Mesenchymal stem cell (in vitro differentiated cells and primary cell): ENCODE data around the gene POLE3.
"Not testable (repeated sequence)": the region's sequence is repeated elsewhere in the genome, so short reads cannot be mapped to it uniquely, and the experiment has no call there.

ENCODE experiments used
- DNase-seq: peaks from one replicate; pipeline ENCODE4 v3.0.0-alpha.2; 2013
- H2AFZ ChIP-seq: one replicate; pipeline ENCODE4 v1.6.1; 2013; ENCODE audit warnings: low read depth, mild to moderate bottlenecking, control low read depth, inconsistent platforms, low read length, moderate library complexity
- H2AK5ac ChIP-seq: 2 replicates; pipeline ENCODE4 v1.6.1; 2013; ENCODE audit warnings: low read length, moderate library complexity, mild to moderate bottlenecking, inconsistent platforms; ENCODE audit not compliant: severe bottlenecking
- H2BK120ac ChIP-seq: one replicate; pipeline ENCODE4 v1.6.1; 2013; ENCODE audit warnings: low read depth, mild to moderate bottlenecking, inconsistent platforms, low read length, moderate library complexity
- H2BK12ac ChIP-seq, 2 experiments: one replicate each; pipeline ENCODE4 v1.6.1; 2013; ENCODE audit warnings: inconsistent platforms in 2 of 2, low read length in 2 of 2, mild to moderate bottlenecking in 2 of 2, moderate library complexity in 2 of 2, control low read depth in 1 of 2
- H2BK15ac ChIP-seq: one replicate; pipeline ENCODE4 v1.6.1; 2013; ENCODE audit warnings: mild to moderate bottlenecking, low read depth, inconsistent platforms; ENCODE audit not compliant: poor library complexity, severe bottlenecking
- H2BK5ac ChIP-seq: 2 replicates; pipeline ENCODE4 v1.6.1; 2013; ENCODE audit warnings: low read depth, mild to moderate bottlenecking, low read length, control low read depth, inconsistent platforms; ENCODE audit not compliant: poor library complexity, severe bottlenecking
- H3K14ac ChIP-seq, 2 experiments: one replicate each; pipeline ENCODE4 v1.6.1; 2013; ENCODE audit warnings: inconsistent platforms in 2 of 2, low read length in 2 of 2, control low read depth in 1 of 2, mild to moderate bottlenecking in 1 of 2, moderate library complexity in 1 of 2
- H3K18ac ChIP-seq, 2 experiments: one replicate each; pipeline ENCODE4 v1.6.1; 2013; ENCODE audit warnings: inconsistent platforms in 2 of 2, low read length in 2 of 2, control low read depth in 1 of 2, low read depth in 1 of 2, mild to moderate bottlenecking in 1 of 2
- H3K23ac ChIP-seq, 2 experiments: one replicate each; pipeline ENCODE4 v1.6.1; 2013; ENCODE audit warnings: inconsistent platforms in 2 of 2, low read length in 2 of 2, mild to moderate bottlenecking in 2 of 2, moderate library complexity in 2 of 2, control low read depth in 1 of 2
- H3K27ac ChIP-seq: 2 replicates; pipeline ENCODE4 v1.5.1; 2013; ENCODE audit warnings: mild to moderate bottlenecking, moderate library complexity, low read length, control low read depth, inconsistent platforms; ENCODE audit not compliant: poor library complexity, severe bottlenecking
- H3K27me3 ChIP-seq, 2 experiments: 2 replicates each; pipeline versions ENCODE4 v1.6.1 to v1.7.0; 2013; ENCODE audit warnings: low read length in 2 of 2, mild to moderate bottlenecking in 2 of 2, moderate library complexity in 2 of 2, control low read depth in 1 of 2, inconsistent platforms in 1 of 2; ENCODE audit not compliant: control insufficient read depth in 1 of 2, insufficient read depth in 1 of 2
- H3K36me3 ChIP-seq, 2 experiments: 2 replicates each; pipeline versions ENCODE4 v1.6.1 to v1.7.0; 2013; ENCODE audit warnings: low read length in 2 of 2, control low read depth in 1 of 2, inconsistent platforms in 1 of 2, low read depth in 1 of 2, mild to moderate bottlenecking in 1 of 2; ENCODE audit not compliant: insufficient read depth in 2 of 2, control insufficient read depth in 1 of 2
- H3K4ac ChIP-seq, 2 experiments: one replicate each; pipeline ENCODE4 v1.6.1; 2013; ENCODE audit warnings: inconsistent platforms in 2 of 2, low read length in 2 of 2, mild to moderate bottlenecking in 2 of 2, moderate library complexity in 2 of 2, control low read depth in 1 of 2, low read depth in 1 of 2
- H3K4me1 ChIP-seq: 2 replicates; pipeline ENCODE4 v1.6.1; 2013; ENCODE audit warnings: low read depth, low read length, control low read depth; ENCODE audit not compliant: control insufficient read depth, insufficient read depth
- H3K4me2 ChIP-seq: 2 replicates; pipeline ENCODE4 v1.6.1; 2013; ENCODE audit warnings: low read length, mild to moderate bottlenecking, inconsistent platforms; ENCODE audit not compliant: poor library complexity, severe bottlenecking
- H3K4me3 ChIP-seq, 2 experiments: 2 replicates each; pipeline versions ENCODE4 v1.5.1 to v1.7.0; 2013; ENCODE audit warnings: low read length in 2 of 2, mild to moderate bottlenecking in 2 of 2, control low read depth in 1 of 2, low read depth in 1 of 2; ENCODE audit not compliant: insufficient read depth in 1 of 2
- H3K79me1 ChIP-seq: replicated peaks from 2 replicates; pipeline ENCODE4 v1.6.1; 2013; ENCODE audit warnings: mild to moderate bottlenecking, control low read depth, low read length, inconsistent platforms; ENCODE audit not compliant: poor library complexity, severe bottlenecking
- H3K9ac ChIP-seq: 2 replicates; pipeline ENCODE4 v1.7.0; 2013; ENCODE audit warnings: mild to moderate bottlenecking, low read length, moderate library complexity
- H3K9me3 ChIP-seq: 2 replicates; pipeline ENCODE4 v1.7.0; 2013; ENCODE audit warnings: mild to moderate bottlenecking, low read length; ENCODE audit not compliant: control insufficient read depth
- H4K8ac ChIP-seq: one replicate; pipeline ENCODE4 v1.6.1; 2013; ENCODE audit warnings: inconsistent platforms, mild to moderate bottlenecking, low read length, moderate library complexity
- H4K91ac ChIP-seq: one replicate; pipeline ENCODE4 v1.6.1; 2013; ENCODE audit warnings: mild to moderate bottlenecking, low read length, inconsistent platforms
- WGBS: methylation state at CpG from one replicate; pipeline ENCODE4 v1.1.7; 2013; ENCODE audit warnings: mixed read lengths; 5-methylcytosine and 5-hydroxymethylcytosine counted together

Gene POLE3

DNA sequence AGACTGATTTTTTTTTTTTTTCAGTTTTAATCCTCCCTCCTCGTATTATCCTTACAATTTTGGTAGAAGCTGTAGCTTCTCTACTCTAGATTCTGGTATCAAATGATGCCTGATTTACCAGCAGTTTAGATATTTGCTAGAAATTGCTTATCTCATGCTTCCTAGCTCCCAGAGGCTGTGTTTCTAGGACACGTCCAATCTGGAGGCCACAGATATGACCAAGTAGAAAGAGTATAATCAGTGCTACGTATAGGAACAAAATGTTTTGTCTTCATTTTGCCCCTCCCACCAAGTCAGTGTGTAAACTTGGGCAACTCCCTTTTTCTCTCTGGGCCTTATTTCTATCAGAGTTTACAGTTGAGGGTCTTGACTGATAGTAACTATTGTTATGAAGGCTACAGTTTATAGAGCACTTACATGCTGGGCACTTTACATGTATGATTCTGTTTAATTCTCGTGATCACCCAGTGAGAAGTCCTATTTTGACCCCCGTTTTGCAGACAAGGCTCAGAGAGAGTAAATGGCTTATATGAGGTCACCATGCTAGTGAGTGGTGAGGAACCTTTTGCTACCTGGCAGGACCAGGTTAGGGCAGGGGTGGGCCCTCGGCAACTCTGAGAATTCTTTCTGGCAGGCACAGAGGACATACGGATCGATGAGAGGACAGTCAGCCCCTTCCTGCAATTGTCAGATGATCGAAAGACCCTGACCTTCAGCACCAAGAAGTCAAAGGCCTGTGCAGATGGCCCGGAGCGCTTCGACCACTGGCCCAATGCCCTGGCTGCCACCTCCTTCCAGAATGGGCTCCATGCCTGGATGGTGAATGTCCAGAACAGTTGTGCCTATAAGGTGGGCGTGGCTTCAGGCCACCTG, 41.3 kb downstream of the POLE3 start:
- Histone ChIP-seq H3K27me3 (no peaks in the 10 kb centered on the region), H3K4me2 (no peak overlapping the region), H3K36me3 (peaks cover 12 to 18% of the 10 kb centered on the region in 2 experiments), H3K14ac (no peak overlapping the region), H3K4me3 (no peak overlapping the region), H4K8ac (no peak overlapping the region), H2AFZ (no peak overlapping the region), H3K9me3 (no peaks in the 10 kb centered on the region), H3K23ac (no peak overlapping the region), H4K91ac (no peak overlapping the region), H3K18ac (no peak overlapping the region), H2BK5ac (no peak overlapping the region), H2BK15ac (no peak overlapping the region), H2BK12ac (no peak overlapping the region), H3K4ac (no peak overlapping the region), H3K79me1 (peaks cover 10% of the 10 kb centered on the region), H2BK120ac (no peak overlapping the region), H3K27ac (no peak overlapping the region), H3K9ac (no peak overlapping the region), H2AK5ac (no peak overlapping the region), H3K4me1 (no peaks in the 10 kb centered on the region)
- WGBS: 93% methylated on average over 11 of the region's 13 CpGs
- no peak for DNase-seq

DNA sequence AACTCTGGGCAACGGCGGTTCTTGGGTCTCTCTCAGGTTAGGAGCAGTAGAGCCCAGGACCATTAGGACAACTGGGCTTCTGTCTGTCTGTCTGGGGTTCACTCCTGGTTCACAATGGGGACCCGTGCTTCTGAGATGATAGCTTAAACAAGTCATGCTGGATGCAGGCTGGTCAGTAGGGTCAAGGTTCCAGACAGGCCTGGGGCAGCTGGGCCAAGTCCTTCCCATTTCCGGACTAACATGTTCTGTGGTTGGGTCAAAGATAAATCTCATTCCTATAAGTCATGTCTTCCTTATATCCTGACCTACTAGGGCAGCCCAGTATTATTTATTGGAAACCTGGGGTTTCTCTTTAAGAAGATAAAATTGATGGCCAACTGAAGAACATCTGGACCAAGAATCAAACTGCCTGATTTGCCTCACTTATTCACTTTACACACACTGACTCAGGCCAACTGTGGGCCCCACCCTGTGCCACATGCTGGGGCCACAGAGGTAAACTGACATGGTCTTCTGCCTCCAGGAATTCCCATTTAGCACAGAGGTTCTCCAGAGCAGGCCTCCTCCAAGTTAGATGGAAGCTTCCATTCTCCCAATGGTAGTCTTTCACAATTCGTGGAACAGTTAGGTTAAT, 42.0 kb downstream of the POLE3 start:
- H3K79me1 ChIP-seq: peaks cover 3% of the 10 kb centered on the region
- H3K27ac ChIP-seq: no peak overlapping the region
- no peaks in the 10 kb centered on the region for H3K9me3 ChIP-seq
- DNase-seq: no peak
- no peak overlapping the region for H4K8ac ChIP-seq
- no peak overlapping the region for H3K4ac ChIP-seq
- H3K4me3 ChIP-seq: no peak overlapping the region
- H2AK5ac ChIP-seq: no peak overlapping the region
- H3K27me3 ChIP-seq: no peaks in the 10 kb centered on the region
- no peak overlapping the region for H2BK12ac ChIP-seq
- no peak overlapping the region for H3K23ac ChIP-seq
- no peak overlapping the region for H2AFZ ChIP-seq
- no peak overlapping the region for H2BK5ac ChIP-seq
- H3K4me2 ChIP-seq: no peak overlapping the region
- peaks cover 4 to 10% of the 10 kb centered on the region in 2 experiments for H3K36me3 ChIP-seq
- no peak overlapping the region for H3K18ac ChIP-seq
- no peak overlapping the region for H3K9ac ChIP-seq
- H3K4me1 ChIP-seq: no peaks in the 10 kb centered on the region
- no peak overlapping the region for H2BK15ac ChIP-seq
- H3K14ac ChIP-seq: no peak overlapping the region
- WGBS: 93% methylated on average over 4 of the region's 5 CpGs
- no peak overlapping the region for H2BK120ac ChIP-seq
- H4K91ac ChIP-seq: no peak overlapping the region

GRCh38 chr9:113365652-113366051, 44.8 kb downstream of the POLE3 start:
- not testable (repeated sequence) for H3K9ac ChIP-seq, H3K4me1 ChIP-seq, H2BK15ac ChIP-seq, H4K8ac ChIP-seq, H2BK120ac ChIP-seq, H3K36me3 ChIP-seq, H3K4me2 ChIP-seq, H3K79me1 ChIP-seq, H3K27me3 ChIP-seq, H2BK12ac ChIP-seq, DNase-seq, H2AK5ac ChIP-seq, H3K9me3 ChIP-seq, H3K4ac ChIP-seq, H3K4me3 ChIP-seq, H3K14ac ChIP-seq, H3K23ac ChIP-seq, H3K18ac ChIP-seq, H3K27ac ChIP-seq, H4K91ac ChIP-seq, H2AFZ ChIP-seq, H2BK5ac ChIP-seq
- WGBS: 89% methylated on average over 3 of the region's 3 CpGs

DNA sequence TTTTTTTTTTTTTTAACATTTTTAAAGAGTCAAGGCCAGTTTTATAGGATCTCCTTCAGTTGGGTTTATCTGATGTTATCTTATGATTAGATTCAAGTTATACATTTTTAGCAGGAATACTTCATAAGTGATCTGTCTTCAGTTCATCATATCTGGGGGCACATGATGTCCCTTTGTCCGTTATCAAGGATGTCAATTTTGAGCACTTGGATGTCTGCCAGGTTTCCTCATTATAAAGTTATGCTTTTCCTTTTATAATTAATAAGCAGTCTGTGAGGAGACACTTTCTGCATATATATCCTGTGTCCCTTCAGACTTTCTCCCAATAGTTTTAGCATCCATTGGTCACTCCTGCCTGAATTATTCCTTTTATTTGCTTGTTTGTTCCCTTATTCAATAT, 45.5 kb downstream of the POLE3 start:
- no peak overlapping the region for H4K91ac ChIP-seq
- no peaks in the 10 kb centered on the region for H3K27me3 ChIP-seq
- no peak overlapping the region for H3K4ac ChIP-seq
- H3K14ac ChIP-seq: no peak overlapping the region
- no peak overlapping the region for H3K9ac ChIP-seq
- no peak overlapping the region for H2AK5ac ChIP-seq
- H4K8ac ChIP-seq: no peak overlapping the region
- no peak overlapping the region for H3K23ac ChIP-seq
- no peak overlapping the region for H2BK15ac ChIP-seq
- no peaks in the 10 kb centered on the region for H3K36me3 ChIP-seq
- no peaks in the 10 kb centered on the region for H3K79me1 ChIP-seq
- peaks cover 8% of the 10 kb centered on the region for H3K4me1 ChIP-seq
- WGBS: no CpG with 5 or more reads among the region's 1 CpG
- no peak overlapping the region for H2AFZ ChIP-seq
- H2BK12ac ChIP-seq: no peak overlapping the region
- no peak overlapping the region for H2BK5ac ChIP-seq
- no peak for DNase-seq
- H2BK120ac ChIP-seq: no peak overlapping the region
- H3K4me2 ChIP-seq: no peak overlapping the region
- H3K4me3 ChIP-seq: no peak overlapping the region
- H3K27ac ChIP-seq: no peak overlapping the region
- no peaks in the 10 kb centered on the region for H3K9me3 ChIP-seq
- no peak overlapping the region for H3K18ac ChIP-seq
